Anterior cingulate cortex (tissue), 58 donors: ENCODE results near the gene XPR1.
A peak's percentile ranks its signal among the peaks of the same experiment; 100 is the strongest.

Experiments
- DNase-seq, 58 donors: peaks; one replicate each; lab custom pipeline; 2025; lab: John Stamatoyannopoulos, UW

The XPR1 gene

DNA sequence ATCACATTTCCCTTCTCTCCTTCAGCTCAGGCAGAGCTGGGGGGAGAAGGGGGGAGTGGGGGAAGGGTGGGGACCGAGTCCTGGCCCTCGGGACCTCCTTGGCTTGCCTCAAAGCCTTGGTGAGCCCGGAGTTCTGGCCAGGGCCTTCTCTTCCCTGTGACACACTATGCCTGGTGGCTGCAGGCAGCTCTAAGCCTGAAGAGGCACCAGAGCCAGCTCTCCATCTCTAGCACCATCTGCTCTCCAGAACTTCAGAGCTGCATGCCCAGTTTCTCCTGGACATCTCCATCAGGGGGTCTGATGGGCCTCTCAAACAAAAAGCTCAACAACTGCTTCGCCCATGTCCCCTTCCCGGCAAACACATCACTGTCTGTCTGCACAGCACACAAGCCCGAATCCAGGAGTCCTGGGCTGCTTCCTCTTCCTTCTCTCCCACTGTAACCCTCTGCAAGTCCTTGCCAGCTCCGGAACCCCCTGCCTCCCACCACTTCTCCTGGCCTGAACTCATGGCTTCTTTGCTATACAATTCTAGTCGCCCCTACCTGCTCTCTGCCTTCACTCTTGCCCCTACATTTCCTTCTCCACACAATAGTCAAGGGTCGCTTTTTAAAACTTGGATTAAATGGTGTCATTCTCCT is 307.4 kb downstream of the XPR1 start:
- DNase-seq: peak in 1 of 58 donors; percentile 15

DNA sequence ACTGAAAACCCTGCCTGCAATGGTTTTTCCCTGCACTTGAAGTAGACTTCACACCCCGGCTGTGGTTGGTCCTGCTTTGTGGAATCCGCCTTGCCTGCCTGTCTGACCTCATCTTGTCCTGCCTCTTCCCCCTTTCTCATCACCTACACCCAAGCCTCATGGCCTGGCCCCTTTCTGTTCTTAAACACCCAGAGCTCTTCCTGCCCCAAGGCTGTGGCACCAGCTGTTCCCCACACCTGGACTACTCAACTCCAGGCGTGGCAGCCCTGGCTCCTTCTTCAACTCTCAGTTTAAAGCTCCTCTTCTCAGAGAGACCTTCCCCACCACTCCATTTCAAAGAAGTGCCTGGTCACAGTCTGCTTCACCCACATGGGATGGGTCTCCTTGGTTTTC is 307.9 kb downstream of the XPR1 start:
- no peak for DNase-seq
